Caco-2 (cell line): ENCODE results near the gene ANO8. TPM values are rescaled to one million over a fixed set of nuclear protein-coding genes. Genes with fewer than 3 reads are reported as not detected.

ENCODE experiments used
- BruUV-seq: library from RNA; stranded (reverse); fragments of 400-500 nt; replicated peaks from 2 replicates; lab custom pipeline; 2021; lab: Mats Ljungman, UMichigan
- CTCF ChIA-PET: fragments of 300-600 bp; sonication (Branson Sonifier 250); formaldehyde crosslinking; loops from one replicate; lab custom pipeline; 2022; ENCODE audit warnings: antibody characterized with exemption; lab: Charles Lee
- POLR2A ChIA-PET: fragments of 300-600 bp; sonication (Branson Sonifier 250); formaldehyde crosslinking; loops from one replicate; lab custom pipeline; 2022; ENCODE audit warnings: antibody characterized with exemption; lab: Charles Lee
- DNase-seq, 2 experiments: peaks; one replicate each; pipeline versions ENCODE4 v3.0.0 to v3.0.0-alpha.2; 2020 to 2022
- H3K27me3 ChIP-seq: replicated peaks from 2 replicates; pipeline ENCODE4 v1.6.0; 2011; ENCODE audit warnings: low read length; ENCODE audit not compliant: control insufficient read depth, insufficient read depth
- H3K36me3 ChIP-seq: 2 replicates; pipeline ENCODE4 v1.5.1; 2011; ENCODE audit warnings: low read length; ENCODE audit not compliant: control insufficient read depth, insufficient read depth
- H3K4me1 ChIP-seq: fragments of 250-450 bp; sonication (Bioruptor Pico); 2 replicates; pipeline ENCODE4 v1.5.1; 2020; ENCODE audit warnings: mild to moderate bottlenecking
- H3K4me3 ChIP-seq: 2 replicates; pipeline ENCODE4 v1.5.1; 2011; ENCODE audit warnings: low read depth, mild to moderate bottlenecking, control low read depth, low read length
- H3K9me3 ChIP-seq: fragments of 250-450 bp; sonication (Bioruptor Pico); 2 replicates; pipeline ENCODE4 v1.5.1; 2020; ENCODE audit warnings: mild to moderate bottlenecking, moderate library complexity
- H3K27ac Mint-ChIP-seq: one replicate; pipeline ENCODE4 v1.8.0; 2022; ENCODE audit warnings: mixed read lengths; ENCODE audit not compliant: unreplicated experiment
- H3K27me3 Mint-ChIP-seq: one replicate; pipeline ENCODE4 v1.8.0; 2022; ENCODE audit warnings: mixed read lengths; ENCODE audit not compliant: insufficient read depth, unreplicated experiment
- H3K36me3 Mint-ChIP-seq: one replicate; pipeline ENCODE4 v1.8.0; 2022; ENCODE audit warnings: mild to moderate bottlenecking, mixed read lengths; ENCODE audit not compliant: insufficient read depth, unreplicated experiment
- H3K4me1 Mint-ChIP-seq: one replicate; pipeline ENCODE4 v1.8.0; 2022; ENCODE audit warnings: low read depth, mixed read lengths; ENCODE audit not compliant: unreplicated experiment
- H3K4me3 Mint-ChIP-seq: one replicate; pipeline ENCODE4 v1.8.0; 2022; ENCODE audit warnings: mild to moderate bottlenecking, moderate library complexity, mixed read lengths; ENCODE audit not compliant: unreplicated experiment
- H3K9me3 Mint-ChIP-seq: one replicate; pipeline ENCODE4 v1.8.0; 2022; ENCODE audit warnings: mixed read lengths; ENCODE audit not compliant: unreplicated experiment
- CTCF ChIP-seq, 2 experiments: fragments of 200-600 bp in 1 of 2; IDR thresholded peaks; 1 replicate in 1 of 2; 2 replicates in 1 of 2; pipeline versions ENCODE4 v1.5.1 to v1.8.0; 2011 to 2022; ENCODE audit warnings: antibody characterized with exemption in 1 of 2, control low read depth in 1 of 2, inconsistent platforms in 1 of 2, low read depth in 1 of 2, low read length in 1 of 2, mild to moderate bottlenecking in 1 of 2, moderate library complexity in 1 of 2; ENCODE audit not compliant: insufficient read depth in 1 of 2, severe bottlenecking in 1 of 2, unreplicated experiment in 1 of 2
- intact Hi-C: fragments of 100-400 bp; cut with micrococcal nuclease; formaldehyde crosslinking; loops from one replicate; pipeline ENCODE4 v1.10.0; 2022; ENCODE audit not compliant: unreplicated experiment
- total RNA-seq: library from RNA; stranded (reverse); gene quantifications from 2 replicates; pipeline ENCODE4 v1.2.3, GENCODE V29; 2022

Gene ANO8
- total RNA-seq, 1 experiment from 2014 or later, result 11.5 TPM

- no peak for TF ChIP-seq CTCF (IDR thresholded peaks at IDR 0.05; ENCODE audit: insufficient read depth in 1 of 2, low read depth in 1 of 2, low read length in 1 of 2, severe bottlenecking in 1 of 2, unreplicated experiment in 1 of 2)
- no peaks in the 10 kb centered on the region for H3K27me3 Mint-ChIP-seq
- H3K4me3 ChIP-seq, result no peak overlapping the region
- intact Hi-C loops, result no loop called here
- H3K4me1 ChIP-seq, result peaks cover 3% of the 10 kb centered on the region; the same call in 1 of the 2 replicates
- no peaks in the 10 kb centered on the region for H3K27me3 ChIP-seq
- no peaks in the 10 kb centered on the region for H3K9me3 Mint-ChIP-seq
- H3K4me3 Mint-ChIP-seq, result peak overlapping the region; percentile 12
- H3K9me3 ChIP-seq, result no peaks in the 10 kb centered on the region
- CTCF ChIA-PET, result interaction anchor here (0.6 kb wide), 1 partner anchor 29 kb away, joined by 4 read pairs; no protein-coding TSS in a partner anchor
- peak overlapping the region; percentile 63 for H3K27ac Mint-ChIP-seq
- BruUV-seq, result no TSS peak
- DNase-seq, result no peak
- H3K36me3 ChIP-seq, result no peaks in the 10 kb centered on the region; the same call in 1 of the 2 replicates
- no peaks in the 10 kb centered on the region for H3K4me1 Mint-ChIP-seq
- POLR2A ChIA-PET, result interaction anchor here (1.6 kb wide), 1 partner anchor 13 kb away, joined by 4 read pairs; the partner anchor contains the start of gene DDA1
- peaks cover 38% of the 10 kb centered on the region for H3K36me3 Mint-ChIP-seq
Measured at GRCh38 chr19:17321655-17322489, 12.8 kb downstream of the ANO8 start.

- no peak for DNase-seq
- no TSS peak for BruUV-seq
- Mint-ChIP-seq H3K4me3 (no peak overlapping the region), H3K27ac (no peak overlapping the region), H3K9me3 (no peaks in the 10 kb centered on the region), H3K27me3 (no peaks in the 10 kb centered on the region), H3K4me1 (no peaks in the 10 kb centered on the region), H3K36me3 (peaks cover 52% of the 10 kb centered on the region)
- no peak overlapping the region for H3K4me3 ChIP-seq
- TF ChIP-seq CTCF (IDR thresholded peaks at IDR 0.05; ENCODE audit: insufficient read depth in 1 of 2, low read depth in 1 of 2, low read length in 1 of 2, severe bottlenecking in 1 of 2, unreplicated experiment in 1 of 2), result no peak
- H3K4me1 ChIP-seq, result no peaks in the 10 kb centered on the region
- no peaks in the 10 kb centered on the region for H3K27me3 ChIP-seq
- ChIA-PET CTCF (no interaction called here), POLR2A (interaction anchor here (1.6 kb wide), 1 partner anchor 11 kb away, joined by 4 read pairs; the partner anchor contains the start of gene DDA1)
- intact Hi-C loops, result no loop called here
- no peaks in the 10 kb centered on the region for H3K9me3 ChIP-seq
- H3K36me3 ChIP-seq, result peaks cover 1% of the 10 kb centered on the region
Measured at GRCh38 chr19:17320435-17320834, 14.2 kb downstream of the ANO8 start.

DNA sequence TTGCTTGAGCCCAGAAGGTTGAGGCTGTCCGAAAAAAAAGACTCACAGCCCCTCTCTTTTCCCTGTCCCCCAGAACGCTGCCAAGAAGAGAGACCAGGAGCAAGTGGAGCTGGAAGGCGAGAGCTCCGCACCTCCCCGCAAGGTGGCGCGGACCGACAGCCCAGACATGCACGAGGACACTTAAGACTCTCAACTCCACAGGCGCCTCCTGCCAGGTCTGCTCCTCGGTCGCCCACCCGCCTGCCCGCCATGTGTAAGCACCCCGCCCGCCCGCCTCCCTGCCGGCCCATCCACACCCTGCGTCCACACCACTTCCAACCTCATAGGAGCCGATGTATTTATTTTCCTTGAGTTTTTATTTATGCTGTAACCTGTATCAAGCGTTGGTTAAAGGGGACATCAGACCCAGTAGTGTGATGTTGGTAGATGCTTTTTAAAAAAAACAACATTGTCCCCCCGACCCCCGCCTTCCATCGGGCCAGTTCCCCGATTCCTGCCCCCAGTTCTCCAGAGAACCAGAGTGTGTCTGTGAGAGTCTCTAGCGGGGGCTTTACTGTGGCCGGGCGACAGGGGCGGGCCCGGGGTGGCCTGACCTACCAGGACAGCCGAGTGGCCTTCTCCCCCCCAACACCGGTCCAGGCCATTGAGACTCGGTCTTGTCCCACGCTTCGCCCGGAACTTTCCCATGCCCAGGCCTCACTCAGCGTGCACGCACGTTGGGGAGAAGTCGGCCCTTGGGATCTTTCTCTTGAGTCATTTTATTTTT is 15.0 kb downstream of the ANO8 start:
- TSS peak; percentile 81 for BruUV-seq
- no peaks in the 10 kb centered on the region for H3K27me3 ChIP-seq
- H3K36me3 ChIP-seq, result peaks cover 2% of the 10 kb centered on the region; the same call in 1 of the 2 replicates
- no peak for TF ChIP-seq CTCF (IDR thresholded peaks at IDR 0.05; ENCODE audit: insufficient read depth in 1 of 2, low read depth in 1 of 2, low read length in 1 of 2, severe bottlenecking in 1 of 2, unreplicated experiment in 1 of 2)
- no peaks in the 10 kb centered on the region for H3K9me3 Mint-ChIP-seq
- intact Hi-C loops, result no loop called here
- peaks cover 56% of the 10 kb centered on the region for H3K36me3 Mint-ChIP-seq
- H3K4me3 Mint-ChIP-seq, result no peak overlapping the region
- no peak overlapping the region for H3K27ac Mint-ChIP-seq
- H3K4me1 ChIP-seq, result no peaks in the 10 kb centered on the region
- POLR2A ChIA-PET, result no interaction called here
- CTCF ChIA-PET, result no interaction called here
- no peak overlapping the region for H3K4me3 ChIP-seq
- DNase-seq, result no peak
- H3K4me1 Mint-ChIP-seq, result no peaks in the 10 kb centered on the region
- H3K9me3 ChIP-seq, result no peaks in the 10 kb centered on the region
- H3K27me3 Mint-ChIP-seq, result no peaks in the 10 kb centered on the region
